PC-9 (cell line): Measurements from ENCODE around the gene PNKP. TPM values are rescaled to one million over a fixed set of nuclear protein-coding genes. Genes with fewer than 3 reads are reported as not detected.

Source experiments
- BruUV-seq: library from RNA; stranded (reverse); fragments of 400-500 nt; replicated peaks from 2 replicates; lab custom pipeline; 2021; lab: Mats Ljungman, UMichigan
- CTCF ChIA-PET: fragments of 300-600 bp; sonication (Branson Sonifier 250); formaldehyde crosslinking; loops from one replicate; lab custom pipeline; 2022; ENCODE audit warnings: antibody characterized with exemption; lab: Charles Lee
- POLR2A ChIA-PET: fragments of 300-600 bp; sonication (Branson Sonifier 250); formaldehyde crosslinking; loops from one replicate; lab custom pipeline; 2022; ENCODE audit warnings: antibody characterized with exemption; ENCODE audit not compliant: unreplicated experiment; lab: Charles Lee
- DNase-seq, 2 experiments: peaks; one replicate each; pipeline versions ENCODE4 v3.0.0 to v3.0.0-alpha.2; 2015 to 2022; ENCODE audit warnings: mixed read lengths in 1 of 2
- H2AFZ ChIP-seq: fragments of 200-600 bp; sonication (generic); 2 replicates; pipeline ENCODE4 v1.8.1; 2017; ENCODE audit warnings: antibody characterized with exemption
- H3F3A ChIP-seq: fragments of 200-600 bp; sonication (generic); 2 replicates; pipeline ENCODE4 v1.8.1; 2017; ENCODE audit warnings: antibody characterized with exemption, mild to moderate bottlenecking, low read depth; ENCODE audit not compliant: insufficient read depth
- H3K27ac ChIP-seq: fragments of 200-600 bp; sonication (generic); 2 replicates; pipeline ENCODE4 v1.6.1; 2016; ENCODE audit warnings: mixed run types
- H3K27me3 ChIP-seq: fragments of 200-600 bp; sonication (generic); 2 replicates; pipeline ENCODE4 v1.6.1; 2016; ENCODE audit warnings: low read depth, mixed run types; ENCODE audit not compliant: insufficient read depth
- H3K36me3 ChIP-seq: fragments of 200-600 bp; sonication (generic); 2 replicates; pipeline ENCODE4 v1.6.1; 2016; ENCODE audit warnings: low read depth, mixed run types
- H3K4me1 ChIP-seq: fragments of 200-600 bp; sonication (generic); replicated peaks from 2 replicates; pipeline ENCODE4 v1.6.1; 2016; ENCODE audit warnings: mixed run types; ENCODE audit not compliant: insufficient read depth
- H3K4me2 ChIP-seq: fragments of 200-600 bp; sonication (generic); 2 replicates; pipeline ENCODE4 v1.6.1; 2017; ENCODE audit warnings: mixed run types
- H3K4me3 ChIP-seq: fragments of 200-600 bp; sonication (generic); 2 replicates; pipeline ENCODE4 v1.6.1; 2016; ENCODE audit warnings: mixed run types
- H3K79me2 ChIP-seq: fragments of 200-600 bp; sonication (generic); 2 replicates; pipeline ENCODE4 v1.6.1; 2017; ENCODE audit warnings: low read depth, mixed run types
- H3K9me2 ChIP-seq: fragments of 200-600 bp; sonication (generic); 2 replicates; pipeline ENCODE4 v1.8.1; 2017; ENCODE audit warnings: mild to moderate bottlenecking; ENCODE audit not compliant: insufficient read depth
- H3K9me3 ChIP-seq: fragments of 200-600 bp; sonication (generic); 2 replicates; pipeline ENCODE4 v1.8.1; 2016; ENCODE audit warnings: low read depth; ENCODE audit not compliant: insufficient read depth
- H4K20me1 ChIP-seq: fragments of 200-600 bp; sonication (generic); 2 replicates; pipeline ENCODE4 v1.8.1; 2017; ENCODE audit not compliant: insufficient read depth
- EZH2 ChIP-seq: fragments of 200-600 bp; sonication (generic); IDR thresholded peaks from 2 replicates; pipeline ENCODE4 v1.8.0; 2017; ENCODE audit warnings: antibody characterized with exemption, low read depth
- intact Hi-C: fragments of 100-400 bp; cut with micrococcal nuclease; formaldehyde crosslinking; loops from one replicate; pipeline ENCODE4 v1.10.0; 2022; ENCODE audit not compliant: unreplicated experiment
- total RNA-seq: library from RNA; stranded (reverse); gene quantifications from 2 replicates; pipeline ENCODE4 v1.2.3, GENCODE V29; 2021
- TF ChIP-seq, protein P1 (sequence below): fragments of 200-600 bp; sonication (generic); conservative IDR thresholded peaks from 2 replicates; pipeline ENCODE4 v1.6.1; 2017; ENCODE audit warnings: mixed run types, antibody characterized with exemption, mild to moderate bottlenecking, moderate library complexity

Gene PNKP
- total RNA-seq, 1 experiment from 2014 or later = 82.7 TPM

GRCh38 chr19:49859682-49860335, 7.6 kb downstream of the PNKP start:
- Histone ChIP-seq H3K4me2 (no peak overlapping the region), H3K9me3 (no peaks in the 10 kb centered on the region), H3K79me2 (peaks cover 30% of the 10 kb centered on the region), H3K27me3 (no peaks in the 10 kb centered on the region), H3K4me3 (no peak overlapping the region), H3F3A (peaks cover 73% of the 10 kb centered on the region), H3K27ac (peak overlapping the region; percentile 65), H3K9me2 (no peaks in the 10 kb centered on the region), H3K36me3 (peaks cover 18% of the 10 kb centered on the region), H2AFZ (no peak overlapping the region), H3K4me1 (0 out of 2 replicates have a peak, but pooled peaks cover 4% of the 10 kb centered on the region), H4K20me1 (peaks cover 77% of the 10 kb centered on the region)
- BruUV-seq = no TSS peak
- ChIA-PET CTCF (interaction anchor here (0.6 kb wide), 1 partner anchor 109 kb away, joined by 22 read pairs; no protein-coding TSS in a partner anchor), POLR2A (interaction anchor here (0.6 kb wide), 1 partner anchor 131 kb away, joined by 11 read pairs; no protein-coding TSS in a partner anchor)
- intact Hi-C loops = no loop called here
- no peak for DNase-seq
- TF ChIP-seq, protein P1, sequence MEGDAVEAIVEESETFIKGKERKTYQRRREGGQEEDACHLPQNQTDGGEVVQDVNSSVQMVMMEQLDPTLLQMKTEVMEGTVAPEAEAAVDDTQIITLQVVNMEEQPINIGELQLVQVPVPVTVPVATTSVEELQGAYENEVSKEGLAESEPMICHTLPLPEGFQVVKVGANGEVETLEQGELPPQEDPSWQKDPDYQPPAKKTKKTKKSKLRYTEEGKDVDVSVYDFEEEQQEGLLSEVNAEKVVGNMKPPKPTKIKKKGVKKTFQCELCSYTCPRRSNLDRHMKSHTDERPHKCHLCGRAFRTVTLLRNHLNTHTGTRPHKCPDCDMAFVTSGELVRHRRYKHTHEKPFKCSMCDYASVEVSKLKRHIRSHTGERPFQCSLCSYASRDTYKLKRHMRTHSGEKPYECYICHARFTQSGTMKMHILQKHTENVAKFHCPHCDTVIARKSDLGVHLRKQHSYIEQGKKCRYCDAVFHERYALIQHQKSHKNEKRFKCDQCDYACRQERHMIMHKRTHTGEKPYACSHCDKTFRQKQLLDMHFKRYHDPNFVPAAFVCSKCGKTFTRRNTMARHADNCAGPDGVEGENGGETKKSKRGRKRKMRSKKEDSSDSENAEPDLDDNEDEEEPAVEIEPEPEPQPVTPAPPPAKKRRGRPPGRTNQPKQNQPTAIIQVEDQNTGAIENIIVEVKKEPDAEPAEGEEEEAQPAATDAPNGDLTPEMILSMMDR = no peak
- TF ChIP-seq EZH2 = no peak

DNA sequence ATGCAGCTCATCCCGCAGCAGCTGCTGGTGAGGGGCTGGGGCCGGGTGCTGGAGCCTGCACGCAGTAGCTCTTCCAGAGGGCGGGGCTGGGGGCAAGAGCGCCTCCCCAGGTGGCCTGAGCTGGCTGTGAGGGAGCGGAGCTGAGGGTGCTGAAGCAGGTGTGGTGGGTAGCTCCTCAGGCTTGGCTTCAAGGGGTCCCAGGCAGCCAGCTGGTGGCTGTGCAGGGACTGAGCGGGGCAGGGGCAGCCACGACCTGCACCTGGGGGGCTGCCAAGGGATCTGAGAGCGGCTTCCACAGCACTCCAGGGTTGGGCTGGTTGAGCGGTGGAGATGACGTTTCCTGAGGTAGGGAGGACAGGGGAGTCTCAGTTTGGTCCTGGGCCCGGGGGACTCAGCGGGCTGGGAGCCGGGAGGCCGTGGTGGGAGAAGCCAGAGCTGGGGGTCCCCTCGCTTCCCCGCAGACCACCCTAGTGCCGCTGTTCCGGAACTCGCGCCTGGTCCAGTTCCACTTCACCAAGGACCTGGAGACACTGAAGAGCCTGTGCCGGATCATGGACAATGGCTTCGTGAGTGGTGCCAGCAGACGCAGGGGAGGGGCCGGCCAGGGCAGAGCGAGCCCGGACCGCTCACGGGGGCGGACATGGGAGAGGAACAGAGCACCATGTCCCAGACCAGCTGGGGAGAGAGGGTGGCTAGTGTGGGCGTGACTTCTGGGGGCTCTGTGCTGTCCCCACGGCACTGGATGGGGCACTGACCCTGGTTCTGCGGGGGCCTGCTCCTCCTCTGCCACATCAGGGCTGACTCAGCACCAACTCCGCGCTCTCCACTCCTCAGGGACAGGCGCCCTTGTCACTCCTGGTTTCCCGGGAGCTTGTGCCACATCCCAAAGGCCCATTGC, 9.0 kb downstream of the PNKP start:
- Histone ChIP-seq H3K4me2 (no peak overlapping the region), H3K27me3 (no peaks in the 10 kb centered on the region), H3K79me2 (peaks cover 28% of the 10 kb centered on the region), H4K20me1 (peaks cover 78% of the 10 kb centered on the region), H3K4me1 (0 out of 2 replicates have a peak, but pooled peaks cover 4% of the 10 kb centered on the region), H3K4me3 (no peak overlapping the region), H3K36me3 (peaks cover 12% of the 10 kb centered on the region), H3F3A (peaks cover 66% of the 10 kb centered on the region), H3K27ac (peak overlapping the region; percentile 65), H2AFZ (no peak overlapping the region), H3K9me2 (no peaks in the 10 kb centered on the region), H3K9me3 (no peaks in the 10 kb centered on the region)
- no peak for DNase-seq
- TF ChIP-seq EZH2 = no peak
- TF ChIP-seq, protein P1 = no peak
- ChIA-PET POLR2A (interaction anchor here (0.6 kb wide), 2 partner anchors 93 to 407 kb away, joined by 6 to 8 read pairs; partner anchors contain the start of gene PIH1D1), CTCF (no interaction called here)
- no TSS peak for BruUV-seq
- intact Hi-C loops = no loop called here

DNA sequence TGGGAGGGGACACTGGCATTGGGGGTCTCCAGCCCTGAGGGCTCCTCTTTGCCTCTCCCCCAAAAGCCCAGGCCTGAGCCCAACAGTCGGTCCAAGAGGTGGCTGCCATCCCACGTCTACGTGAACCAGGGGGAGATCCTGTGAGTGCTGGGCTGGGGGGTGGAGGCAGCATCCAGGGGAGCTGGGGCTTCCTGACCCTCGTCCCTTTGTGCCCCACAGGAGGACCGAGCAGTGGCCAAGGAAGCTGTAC, 9.6 kb downstream of the PNKP start:
- Histone ChIP-seq H3K9me2 (no peaks in the 10 kb centered on the region), H3K4me2 (no peak overlapping the region), H3K27me3 (no peaks in the 10 kb centered on the region), H3K4me1 (peaks cover 9% of the 10 kb centered on the region), H3K36me3 (peaks cover 8% of the 10 kb centered on the region), H3K4me3 (no peak overlapping the region), H3K27ac (no peak overlapping the region), H3K9me3 (no peaks in the 10 kb centered on the region), H3K79me2 (peaks cover 29% of the 10 kb centered on the region), H2AFZ (no peak overlapping the region), H3F3A (peaks cover 72% of the 10 kb centered on the region), H4K20me1 (peaks cover 78% of the 10 kb centered on the region)
- CTCF ChIA-PET = no interaction called here
- no peak for DNase-seq
- intact Hi-C loops = no loop called here
- TF ChIP-seq, protein P1 = no peak
- TF ChIP-seq EZH2 = no peak
- POLR2A ChIA-PET = interaction anchor here (0.6 kb wide), 1 partner anchor 406 kb away, joined by 6 read pairs; the partner anchor contains the start of gene PIH1D1
- no TSS peak for BruUV-seq
